ENCODE results near the gene TRIM71.
"Not testable (repeated sequence)": the region's sequence is repeated elsewhere in the genome, so short reads cannot be mapped to it uniquely, and the experiment has no call there.

The TRIM71 gene

DNA sequence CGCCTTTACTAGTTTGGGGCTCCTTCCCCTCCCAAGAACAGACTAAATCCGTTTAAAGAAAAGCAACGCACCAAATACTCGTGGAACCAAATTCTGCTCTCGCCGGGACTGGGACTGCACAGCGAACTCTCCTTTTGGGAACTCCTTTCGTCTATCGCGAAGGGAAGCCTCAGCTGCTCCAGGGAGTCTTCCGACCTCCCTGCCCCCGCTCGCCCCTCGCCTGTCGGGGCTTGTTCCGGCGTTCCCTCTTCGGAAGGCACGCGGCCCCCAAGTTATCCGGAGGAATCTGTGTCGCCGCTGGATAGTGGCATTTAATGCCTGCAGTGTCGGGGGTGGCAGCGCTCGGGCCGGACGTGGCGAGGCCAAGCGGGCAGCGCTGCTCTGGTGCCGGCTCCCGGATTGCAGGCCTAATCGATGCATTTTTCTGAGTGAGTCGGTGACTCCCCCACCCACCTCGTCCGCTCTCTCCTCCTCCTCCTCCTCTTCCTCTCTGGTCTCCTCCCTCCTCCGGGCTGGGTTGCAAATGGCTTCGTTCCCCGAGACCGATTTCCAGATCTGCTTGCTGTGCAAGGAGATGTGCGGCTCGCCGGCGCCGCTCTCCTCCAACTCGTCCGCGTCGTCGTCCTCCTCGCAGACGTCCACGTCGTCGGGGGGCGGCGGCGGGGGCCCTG, at the start of gene TRIM71:
Gene TRIM71 (plus strand): TSS at position 440 of the 671 bp plus-strand sequence. CDS start 84 bp downstream, at position 524.
- no peak for DNase-seq

GRCh38 chr3:32778389-32778788, 39.4 kb upstream of the TRIM71 start:
- DNase-seq, result peak; percentile 38

- DNase-seq, result no peak
Measured at GRCh38 chr3:32780071-32780734, 37.6 kb upstream of the TRIM71 start.

DNA sequence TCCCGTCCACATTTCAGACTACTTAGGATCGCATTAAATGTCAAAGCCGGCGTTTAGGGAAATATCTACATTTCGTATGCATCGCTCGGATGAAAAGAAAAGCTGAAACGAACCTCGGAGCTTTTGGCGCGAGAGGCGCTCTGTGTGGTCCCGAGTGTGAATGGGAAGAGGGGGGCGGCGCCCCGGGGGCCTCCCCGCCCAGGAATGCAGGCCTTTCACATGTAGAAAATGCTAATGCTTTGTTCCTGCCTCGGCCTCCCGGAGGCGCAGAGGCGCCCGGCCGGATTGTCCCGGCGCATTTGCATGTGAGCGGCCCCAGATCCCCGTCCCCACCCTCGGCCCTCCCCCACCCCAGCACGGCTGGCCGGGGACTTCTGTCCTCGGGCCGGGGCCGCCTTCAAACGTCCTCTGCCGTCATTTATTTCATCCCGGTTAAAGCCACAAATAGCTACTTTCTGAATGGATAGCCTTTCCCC, 37.0 kb upstream of the TRIM71 start:
- no peak for DNase-seq

GRCh38 chr3:32781211-32781968, 36.4 kb upstream of the TRIM71 start:
- DNase-seq, result peak; percentile 64

GRCh38 chr3:32781969-32782270, 35.9 kb upstream of the TRIM71 start:
- not testable (repeated sequence) for DNase-seq

- DNase-seq, result no peak
Measured at GRCh38 chr3:32782407-32782806, 35.4 kb upstream of the TRIM71 start.

GRCh38 chr3:32791833-32792232, 26.0 kb upstream of the TRIM71 start:
- DNase-seq, result no peak

DNA sequence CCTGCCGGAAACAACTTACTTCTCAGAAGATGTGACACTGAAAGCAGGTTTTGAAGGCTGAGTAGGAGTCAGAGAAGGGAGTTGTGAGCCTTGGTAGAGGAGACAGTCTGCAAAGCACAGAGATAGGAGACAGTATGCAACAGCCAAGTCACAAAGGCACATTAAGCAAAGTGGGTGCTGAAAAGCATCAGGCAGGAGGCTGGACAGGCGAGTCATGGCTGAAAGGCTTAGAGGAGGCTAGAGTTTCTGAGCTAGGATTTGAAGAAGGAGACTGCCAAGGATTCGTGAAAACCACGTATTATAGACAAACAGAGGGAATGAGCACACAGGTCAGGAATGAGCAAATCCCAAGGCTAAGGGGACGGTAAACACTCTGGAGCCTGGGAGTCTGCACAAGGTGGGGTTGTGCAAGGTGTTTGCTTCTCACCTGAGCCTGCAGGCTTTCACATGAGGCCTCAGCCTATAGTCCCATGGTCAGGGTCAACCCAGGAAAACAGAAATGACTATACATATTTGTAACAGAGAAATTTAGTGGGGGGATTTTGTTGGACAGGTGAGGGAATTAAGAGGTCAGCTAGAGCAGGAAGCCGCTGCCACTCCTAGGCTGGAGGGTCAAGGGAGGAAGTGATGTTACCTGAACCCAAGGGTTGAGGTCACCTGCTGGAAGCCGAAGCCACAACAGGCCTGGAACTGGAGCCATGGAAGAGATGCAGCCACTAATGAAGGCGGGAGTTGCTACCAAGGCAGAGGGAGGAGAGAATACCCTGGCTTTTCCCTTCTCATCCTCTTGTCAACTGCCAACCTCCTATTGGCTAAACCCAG, 23.1 kb upstream of the TRIM71 start:
- no peak for DNase-seq

DNA sequence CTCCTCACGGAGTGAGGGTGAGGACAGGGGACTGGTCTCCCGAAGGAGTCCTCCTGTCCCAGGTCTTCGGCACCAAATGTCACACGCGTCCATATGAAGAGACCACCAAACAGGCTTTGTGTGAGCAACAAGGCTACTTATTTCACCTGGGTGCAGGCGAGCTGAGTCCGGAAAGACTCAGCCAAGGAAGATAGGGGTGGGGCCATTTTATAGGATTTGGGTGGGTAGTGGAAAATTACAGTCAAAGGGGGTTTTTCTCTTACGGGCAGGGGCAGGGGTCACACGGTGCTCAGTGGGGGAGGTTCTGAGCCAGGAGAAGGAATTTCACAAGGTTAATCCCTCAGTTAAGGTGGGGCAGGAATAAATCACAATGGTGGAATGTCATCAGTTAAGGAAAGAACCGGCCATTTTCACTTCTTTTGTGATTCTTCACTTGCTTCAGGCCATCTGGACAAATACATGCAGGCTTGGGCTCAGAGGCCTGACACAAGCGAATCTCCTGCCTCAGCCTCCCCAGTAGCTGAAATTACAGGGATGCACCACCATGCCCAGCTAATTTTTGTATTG, 21.3 kb upstream of the TRIM71 start:
- DNase-seq, result not testable (repeated sequence)

DNA sequence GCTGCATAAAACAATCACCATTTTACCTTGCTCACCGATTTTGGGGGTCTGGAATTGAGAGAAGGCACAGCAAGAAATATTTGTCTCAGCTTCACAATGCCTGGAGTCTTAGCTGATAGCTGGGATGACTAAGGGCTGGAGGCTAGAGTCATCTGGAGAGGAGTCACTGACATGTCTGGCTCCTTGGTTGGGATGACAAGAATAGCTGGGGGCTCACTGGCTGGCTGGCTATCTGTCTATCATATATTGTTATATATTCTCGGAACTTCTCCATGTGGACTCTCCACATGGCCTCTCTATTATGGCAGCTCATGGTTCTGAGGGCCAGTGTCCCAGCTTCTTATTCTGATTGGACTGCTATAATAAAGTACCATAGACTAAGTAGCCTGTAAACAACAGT, 20.0 kb upstream of the TRIM71 start:
- no peak for DNase-seq

DNA sequence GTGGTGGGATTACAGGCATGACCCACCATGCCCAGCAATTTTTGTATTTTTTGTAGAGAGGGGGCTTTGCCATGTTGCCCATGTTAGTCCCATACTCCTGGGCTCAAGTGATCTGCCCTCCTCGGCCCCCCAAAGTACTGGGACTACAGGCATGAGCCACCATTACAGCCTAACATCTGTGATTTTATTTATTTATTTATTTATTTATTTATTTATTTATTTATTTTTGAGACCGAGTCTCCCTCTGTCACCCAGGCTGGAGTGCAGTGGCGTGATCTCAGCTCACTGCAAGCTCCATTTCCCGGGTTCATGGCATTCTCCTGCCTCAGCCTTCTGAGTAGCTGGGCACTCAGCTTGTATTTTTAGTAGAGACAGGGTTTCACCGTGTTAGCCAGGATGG, 16.4 kb upstream of the TRIM71 start:
- not testable (repeated sequence) for DNase-seq

- no peak for DNase-seq
Measured at GRCh38 chr3:32813180-32813579, 4.6 kb upstream of the TRIM71 start.

GRCh38 chr3:32814361-32814760, 3.4 kb upstream of the TRIM71 start:
- no peak for DNase-seq

DNA sequence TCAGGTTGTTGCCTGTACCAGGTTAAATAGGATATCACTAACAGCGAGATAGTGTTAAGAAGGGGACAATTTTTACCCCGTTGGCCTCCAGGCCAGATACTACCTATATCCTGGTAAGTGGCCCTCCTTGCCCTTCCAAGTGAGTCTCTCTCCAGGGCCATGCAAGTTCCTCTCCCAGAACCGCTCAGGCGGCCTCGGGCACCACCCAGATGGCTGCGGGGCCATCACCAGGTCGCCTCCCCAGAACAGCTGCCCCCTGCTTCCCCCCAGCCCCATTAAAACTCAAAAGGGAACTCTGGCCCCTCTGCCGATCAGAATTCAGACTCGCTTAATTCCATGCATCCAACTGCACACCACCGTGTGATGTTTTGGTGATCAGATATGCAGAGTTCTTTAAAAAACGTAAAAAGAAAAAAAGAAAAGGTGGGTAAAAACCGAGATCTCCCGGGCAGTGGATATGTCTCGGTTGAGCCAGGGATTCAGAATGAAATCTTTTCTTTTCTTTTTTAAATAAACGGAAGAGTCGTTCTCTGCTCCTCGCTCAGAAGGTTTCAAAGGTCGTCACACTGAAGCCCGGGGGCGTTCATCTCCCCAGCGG, 1.9 kb upstream of the TRIM71 start:
- DNase-seq, result no peak

DNA sequence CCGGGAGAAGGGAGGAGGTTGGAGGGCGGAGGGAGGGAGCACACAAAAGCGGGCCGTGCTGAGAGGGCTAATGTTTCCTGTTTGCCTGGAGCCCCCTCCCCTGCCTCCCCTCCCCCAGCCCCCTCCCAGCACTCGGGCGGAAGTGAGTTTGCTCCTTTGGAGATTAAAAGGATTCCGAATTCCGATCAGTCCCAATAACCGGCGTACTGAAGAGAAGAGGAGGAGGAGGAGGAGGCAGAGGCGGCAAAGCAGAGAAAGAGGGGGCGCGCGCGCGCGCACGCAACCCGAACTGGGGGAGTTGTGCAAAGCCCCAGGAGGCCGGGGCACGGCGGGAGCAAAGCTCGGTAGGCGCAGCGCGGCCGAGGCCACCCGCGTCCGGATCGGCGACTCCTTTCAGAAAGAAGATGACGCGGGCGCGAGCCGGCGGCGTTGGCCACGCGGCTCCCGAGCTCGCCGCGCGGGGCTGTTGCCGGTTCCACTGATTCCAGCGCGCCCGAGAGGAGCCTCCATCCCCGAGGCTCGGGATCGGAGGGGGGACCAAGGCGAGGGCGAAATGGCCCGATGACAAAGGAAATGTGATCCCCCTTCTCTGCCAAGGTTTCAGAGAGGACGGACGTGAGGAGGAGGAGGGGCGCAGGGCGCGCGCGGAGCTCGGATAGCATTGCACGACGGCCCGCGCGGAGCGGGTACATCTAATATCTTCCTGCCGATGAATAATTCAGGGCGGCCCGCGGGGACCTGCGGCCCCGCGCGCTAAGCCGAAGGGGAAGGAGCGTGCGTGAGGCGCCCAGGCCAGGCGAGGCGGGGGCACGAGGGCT, 1.1 kb upstream of the TRIM71 start:
- no peak for DNase-seq

DNA sequence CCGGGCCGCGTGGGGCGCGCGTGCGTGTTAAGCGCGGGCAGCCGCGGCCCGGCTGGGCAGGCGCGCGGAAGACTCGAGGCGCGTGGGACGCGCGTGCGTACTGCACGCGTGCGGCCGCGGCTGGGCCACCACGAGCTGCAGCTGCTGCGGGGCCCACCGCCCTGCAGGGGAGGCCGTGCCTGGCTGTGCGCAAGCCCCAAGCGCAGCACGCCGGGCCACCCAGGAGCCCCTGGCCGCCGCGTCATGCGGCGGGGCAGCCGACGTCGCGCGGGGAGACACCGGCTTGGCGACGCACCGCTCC, 590 bp upstream of the TRIM71 start:
- no peak for DNase-seq

DNA sequence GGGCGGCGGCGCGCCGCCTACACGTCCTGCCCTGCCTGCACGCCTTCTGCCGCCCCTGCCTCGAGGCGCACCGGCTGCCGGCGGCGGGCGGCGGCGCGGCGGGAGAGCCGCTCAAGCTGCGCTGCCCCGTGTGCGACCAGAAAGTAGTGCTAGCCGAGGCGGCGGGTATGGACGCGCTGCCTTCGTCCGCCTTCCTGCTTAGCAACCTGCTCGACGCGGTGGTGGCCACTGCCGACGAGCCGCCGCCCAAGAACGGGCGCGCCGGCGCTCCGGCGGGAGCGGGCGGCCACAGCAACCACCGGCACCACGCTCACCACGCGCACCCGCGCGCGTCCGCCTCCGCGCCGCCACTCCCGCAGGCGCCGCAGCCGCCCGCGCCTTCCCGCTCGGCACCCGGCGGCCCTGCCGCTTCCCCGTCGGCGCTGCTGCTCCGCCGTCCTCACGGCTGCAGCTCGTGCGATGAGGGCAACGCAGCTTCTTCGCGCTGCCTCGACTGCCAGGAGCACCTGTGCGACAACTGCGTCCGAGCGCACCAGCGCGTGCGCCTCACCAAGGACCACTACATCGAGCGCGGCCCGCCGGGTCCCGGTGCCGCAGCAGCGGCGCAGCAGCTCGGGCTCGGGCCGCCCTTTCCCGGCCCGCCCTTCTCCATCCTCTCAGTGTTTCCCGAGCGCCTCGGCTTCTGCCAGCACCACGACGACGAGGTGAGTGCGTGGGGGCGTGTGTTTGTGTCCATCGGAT, 602 bp downstream of the TRIM71 start:
- no peak for DNase-seq

- no peak for DNase-seq
Measured at GRCh38 chr3:32818970-32819511, 1.2 kb downstream of the TRIM71 start.

DNA sequence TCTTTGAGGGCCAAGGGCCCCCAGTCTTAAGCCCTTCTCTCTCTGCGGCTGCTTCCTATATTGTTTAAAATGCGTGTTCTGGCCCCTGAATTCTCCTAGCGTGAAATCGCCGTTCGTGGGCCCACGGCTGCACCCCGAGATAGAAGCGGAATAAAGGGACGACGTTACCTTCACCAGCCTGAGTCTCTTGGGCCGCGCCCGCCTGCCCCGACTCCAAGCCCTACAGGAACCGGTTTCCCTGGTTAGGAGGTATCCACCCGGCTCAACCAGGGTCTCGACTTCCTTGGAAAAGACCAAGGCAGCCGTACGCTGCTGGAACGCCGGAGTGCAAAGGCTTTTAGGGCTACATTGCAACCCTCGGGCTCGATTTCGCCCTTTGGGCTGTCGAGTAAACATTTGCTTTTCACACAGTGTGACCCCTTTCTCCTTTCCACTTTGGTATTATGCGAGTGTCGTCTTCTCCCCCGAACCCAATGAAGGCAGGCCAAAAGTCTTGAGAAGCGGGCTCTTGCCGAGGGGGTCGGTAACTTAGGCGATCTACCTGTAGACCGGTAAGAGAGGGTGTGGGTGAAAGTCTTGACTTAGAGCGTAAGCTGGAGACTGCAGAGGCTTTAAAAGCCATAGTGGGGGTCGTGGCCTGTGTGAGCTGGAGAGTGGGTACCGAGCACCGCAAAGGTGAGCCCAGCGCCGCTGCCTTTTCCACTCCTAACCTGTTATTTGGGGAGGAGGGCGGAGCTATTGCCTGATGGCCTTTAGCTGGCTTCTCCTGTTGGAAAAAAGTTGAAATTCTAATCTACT, 2.0 kb downstream of the TRIM71 start:
- DNase-seq, result no peak
